Endometrial microvascular endothelial cells (primary cell): ENCODE results near the gene SLC35G1. TPM values are rescaled to one million over a fixed set of nuclear protein-coding genes. Genes with fewer than 3 reads are reported as not detected.

ENCODE experiments used
- in situ Hi-C: cut with HindIII; loops from 2 replicates; pipeline ENCODE4 v1.10.0; 2017; ENCODE audit warnings: low sequenced_read_pairs, low pct_unique_long_range_greater_than_20kb; ENCODE audit errors: inconsistent ontology term
- total RNA-seq: library from RNA; depleted of rRNA; stranded (reverse); fragments of >200 nt; gene quantifications from one replicate; pipeline ENCODE4 v1.2.3, GENCODE V29; 2015; ENCODE audit errors: inconsistent ontology term

SLC35G1 gene
- total RNA-seq, 1 donor from 2014 or later, result 1.9 TPM

GRCh38 chr10:93938140-93938539 lies 44.4 kb downstream of the SLC35G1 start:
- in situ Hi-C loops, result no loop called here

- in situ Hi-C loops, result no loop called here
Observed at GRCh38 chr10:93940881-93941280, 47.1 kb downstream of the SLC35G1 start.

GRCh38 chr10:93941606-93942005 lies 47.8 kb downstream of the SLC35G1 start:
- in situ Hi-C loops, result no loop called here

DNA sequence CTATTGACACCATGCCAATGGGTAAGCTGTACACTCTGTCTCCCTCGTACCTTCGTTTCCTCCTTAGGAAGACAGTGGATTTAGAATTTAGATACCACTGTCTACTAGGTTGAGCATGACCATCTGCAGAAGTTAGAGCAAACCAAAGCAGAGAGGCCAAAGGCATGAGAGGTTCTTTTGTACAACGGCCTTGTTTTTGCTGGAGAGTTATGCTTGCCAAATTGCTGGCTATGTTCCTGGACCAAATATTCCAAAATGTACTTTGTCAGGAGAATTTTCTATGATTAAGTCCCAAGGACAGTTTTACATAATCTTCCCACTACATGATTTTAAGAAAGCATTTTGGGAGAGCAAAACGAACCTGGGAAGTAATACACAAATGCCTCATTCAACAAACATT lies 52.0 kb downstream of the SLC35G1 start:
- in situ Hi-C loops, result no loop called here

GRCh38 chr10:93947055-93947454 lies 53.3 kb downstream of the SLC35G1 start:
- in situ Hi-C loops, result no loop called here

DNA sequence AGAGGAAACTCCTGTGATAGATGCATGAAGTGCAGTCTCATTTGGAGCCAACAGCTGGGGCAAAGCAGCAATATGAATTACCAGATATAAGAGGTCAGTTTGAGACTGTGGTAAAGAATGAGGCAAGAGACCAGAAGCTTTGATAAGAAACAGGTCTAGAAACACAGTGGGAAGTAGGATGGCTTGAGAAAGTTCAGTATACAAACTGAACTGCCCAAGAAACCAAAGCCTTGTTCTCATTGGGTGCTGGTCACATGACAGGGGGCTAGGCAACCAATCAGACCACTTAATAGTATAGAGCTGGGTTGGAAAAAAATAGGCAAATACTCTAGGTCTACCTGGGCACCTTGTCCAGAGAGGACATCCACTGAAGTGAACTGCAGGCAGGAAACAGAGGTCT lies 53.7 kb downstream of the SLC35G1 start:
- in situ Hi-C loops, result no loop called here

- in situ Hi-C loops, result no loop called here
Observed at GRCh38 chr10:93951905-93952304, 58.1 kb downstream of the SLC35G1 start.

Other genes with a start within 250 kb of the SLC35G1 start
- 2.6 TPM for gene FRA10AC1, start 191.4 kb upstream of the SLC35G1 start, total RNA-seq
- not detected for gene LGI1, start 136.0 kb upstream of the SLC35G1 start, total RNA-seq
- gene PLCE1, start 100.0 kb downstream of the SLC35G1 start, total RNA-seq, result not detected